Measurements from ENCODE around the gene OLFM1.
"Not testable (repeated sequence)": the region's sequence is repeated elsewhere in the genome, so short reads cannot be mapped to it uniquely, and the experiment has no call there.

Gene OLFM1

DNA sequence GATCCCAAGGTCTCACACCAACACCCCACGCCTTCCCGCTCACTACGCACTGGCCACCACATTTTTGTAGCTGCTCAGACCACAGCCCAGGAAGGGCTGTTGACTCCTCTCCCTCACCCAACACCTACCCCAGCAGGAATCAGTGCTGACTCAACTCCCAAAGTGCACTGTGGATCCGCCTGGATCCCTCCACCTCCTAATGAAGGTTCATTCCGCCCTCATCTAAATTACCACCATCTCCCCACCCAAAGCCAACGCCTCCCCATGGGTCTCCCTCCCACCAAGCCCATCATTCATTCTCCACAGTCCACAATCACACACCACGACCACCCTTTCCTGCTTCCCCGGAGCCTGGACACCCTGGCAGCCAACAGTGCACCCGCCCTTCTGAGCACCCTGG is 57.8 kb downstream of the OLFM1 start:
- TF ChIP-seq CTCF (conservative IDR thresholded peaks at IDR 0.05; ENCODE audit: low read length), result no peak
- no peak overlapping the region for H3K4me3 ChIP-seq (ENCODE audit: low read length)
- no peak for DNase-seq (ENCODE audit: low read depth)

- TF ChIP-seq CTCF (conservative IDR thresholded peaks at IDR 0.05; ENCODE audit: low read length), result no peak
- DNase-seq (ENCODE audit: low read depth), result no peak
These were observed 58.8 kb downstream of the OLFM1 start for GRCh38 chr9:135146241-135146640.

GRCh38 chr9:135146766-135147473 is 59.5 kb downstream of the OLFM1 start:
- DNase-seq (ENCODE audit: low read depth), result no peak
- H3K4me3 ChIP-seq (ENCODE audit: low read length), result no peak overlapping the region
- no peak for TF ChIP-seq CTCF (conservative IDR thresholded peaks at IDR 0.05; ENCODE audit: low read length)

More at GRCh38 chr9:135146241-135146640, 58.8 kb downstream of the OLFM1 start:
- H3K4me3 ChIP-seq (ENCODE audit: low read length), result no peak overlapping the region

DNA sequence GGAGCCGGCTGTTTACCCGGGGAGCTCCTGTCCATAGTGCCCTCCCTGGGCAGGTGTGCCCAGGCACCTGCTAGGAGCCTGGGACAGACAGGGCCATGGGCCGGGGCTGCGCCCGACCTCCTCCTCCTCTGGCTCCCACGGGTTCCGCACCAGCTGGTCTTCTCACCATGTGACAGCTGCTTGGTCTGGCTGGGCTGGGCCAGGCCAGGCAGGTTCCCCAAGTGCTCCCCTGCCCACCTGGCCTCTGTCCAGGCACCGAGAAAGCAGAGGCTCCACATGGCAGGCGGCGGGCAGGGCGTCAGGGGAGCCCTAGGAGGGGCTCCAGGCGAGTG is 60.0 kb downstream of the OLFM1 start:
- DNase-seq (ENCODE audit: low read depth), result no peak
- no peak for TF ChIP-seq CTCF (conservative IDR thresholded peaks at IDR 0.05; ENCODE audit: low read length)
- H3K4me3 ChIP-seq (ENCODE audit: low read length), result no peak overlapping the region

DNA sequence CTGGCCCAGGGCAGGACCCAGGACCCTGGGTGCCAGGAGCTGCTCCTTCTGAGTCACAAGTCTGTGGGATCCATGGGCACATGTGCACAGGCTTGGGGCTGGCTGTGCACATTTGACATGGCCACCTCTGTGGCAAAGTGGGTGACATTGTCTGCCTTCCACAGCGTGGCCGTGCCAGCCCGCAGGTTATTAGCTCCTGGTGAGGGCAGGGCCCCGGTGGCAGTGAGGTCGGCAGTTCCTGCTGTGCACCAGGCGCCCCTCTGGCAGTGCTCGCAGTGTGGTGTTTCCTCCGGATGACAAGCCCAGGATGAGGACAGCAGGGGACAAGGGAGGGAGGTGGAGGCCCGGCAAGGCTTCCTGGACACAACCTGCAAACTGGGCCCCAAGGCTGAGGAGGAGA is 60.5 kb downstream of the OLFM1 start:
- no peak for TF ChIP-seq CTCF (conservative IDR thresholded peaks at IDR 0.05; ENCODE audit: low read length)
- DNase-seq (ENCODE audit: low read depth), result no peak
- H3K4me3 ChIP-seq (ENCODE audit: low read length), result no peak overlapping the region

DNA sequence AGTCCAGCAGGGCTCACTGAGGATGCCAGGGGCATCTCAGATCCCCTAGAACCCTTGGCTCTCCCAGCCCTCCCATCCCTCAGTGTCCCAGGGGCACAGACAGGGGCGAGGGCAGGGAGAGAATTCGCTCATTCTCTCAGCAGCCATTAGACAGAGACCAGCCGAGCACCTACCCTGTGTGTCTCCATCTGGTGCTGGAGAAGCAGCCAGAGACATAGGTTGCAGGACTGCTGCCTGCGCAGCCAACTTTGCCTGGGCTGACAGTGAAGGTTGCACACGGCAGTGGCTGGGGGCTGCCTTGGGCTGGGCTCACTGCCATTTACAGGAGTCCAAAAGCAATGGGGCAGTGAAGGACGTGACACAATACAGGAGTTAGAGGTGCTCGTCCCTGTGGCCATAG is 60.9 kb downstream of the OLFM1 start:
- H3K4me3 ChIP-seq (ENCODE audit: low read length), result no peak overlapping the region
- DNase-seq (ENCODE audit: low read depth), result no peak

GRCh38 chr9:135149901-135150300 is 62.4 kb downstream of the OLFM1 start:
- DNase-seq (ENCODE audit: low read depth); H3K4me3 ChIP-seq (ENCODE audit: low read length): not testable (repeated sequence)

More for the DNA sequence above, 60.9 kb downstream of the OLFM1 start:
- TF ChIP-seq CTCF (conservative IDR thresholded peaks at IDR 0.05; ENCODE audit: low read length), result no peak

GRCh38 chr9:135150981-135151380 is 63.5 kb downstream of the OLFM1 start:
- no peak for TF ChIP-seq CTCF (conservative IDR thresholded peaks at IDR 0.05; ENCODE audit: low read length)
- H3K4me3 ChIP-seq (ENCODE audit: low read length), result no peak overlapping the region
- DNase-seq (ENCODE audit: low read depth), result no peak

All from AG10803 (cell line).